NOMO-1 treated with DMSO at 0.1 percent for 48 hours (cell line): ENCODE data around the gene ZHX3.

Experiments used
- DNase-seq: peaks from one replicate; lab custom pipeline; 2025; ENCODE audit not compliant: unreplicated experiment; lab: John Stamatoyannopoulos, UW

The ZHX3 gene

GRCh38 chr20:41174373-41174772 lies 143.2 kb downstream of the ZHX3 start:
- no peak for DNase-seq

GRCh38 chr20:41173791-41174341 lies 143.7 kb downstream of the ZHX3 start:
- DNase-seq, result no peak

- DNase-seq, result peak; percentile 38
Measured at GRCh38 chr20:41173161-41173721, 144.3 kb downstream of the ZHX3 start.

GRCh38 chr20:41172296-41173140 lies 145.0 kb downstream of the ZHX3 start:
- no peak for DNase-seq

- no peak for DNase-seq
Measured at GRCh38 chr20:41171736-41172295, 145.7 kb downstream of the ZHX3 start.

- no peak for DNase-seq
Measured at GRCh38 chr20:41170386-41171105, 147.0 kb downstream of the ZHX3 start.

GRCh38 chr20:41169791-41170351 lies 147.7 kb downstream of the ZHX3 start:
- no peak for DNase-seq

GRCh38 chr20:41169162-41169690 lies 148.3 kb downstream of the ZHX3 start:
- no peak for DNase-seq

GRCh38 chr20:41168281-41169161 lies 149.0 kb downstream of the ZHX3 start:
- DNase-seq, result no peak

GRCh38 chr20:41167481-41168253 lies 149.9 kb downstream of the ZHX3 start:
- DNase-seq, result no peak

- DNase-seq, result no peak
Measured at GRCh38 chr20:41167118-41167470, 150.4 kb downstream of the ZHX3 start.

- DNase-seq, result no peak
Measured at GRCh38 chr20:41166201-41167117, 151.1 kb downstream of the ZHX3 start.

- no peak for DNase-seq
Measured at GRCh38 chr20:41165001-41165882, 152.3 kb downstream of the ZHX3 start.

- no peak for DNase-seq
Measured at GRCh38 chr20:41163821-41164220, 153.7 kb downstream of the ZHX3 start.

GRCh38 chr20:41162396-41162795 lies 155.1 kb downstream of the ZHX3 start:
- no peak for DNase-seq

GRCh38 chr20:41161886-41162285 lies 155.6 kb downstream of the ZHX3 start:
- no peak for DNase-seq

- DNase-seq, result no peak
Measured at GRCh38 chr20:41160686-41161085, 156.8 kb downstream of the ZHX3 start.
